Esophagus squamous epithelium (tissue), 4 donors: ENCODE results near the gene FGFBP2.

Experiments used
- POLR2A ChIP-seq, 4 donors: fragments of 450-650 bp; IDR thresholded peaks; one replicate each; pipeline ENCODE4 v1.6.1; 2017; ENCODE audit warnings: antibody characterized with exemption in 4 of 4, mild to moderate bottlenecking in 4 of 4, moderate library complexity in 3 of 4
- TF ChIP-seq, protein P1 (sequence below), 6 experiments: fragments of 450-650 bp in 4 of 6; fragments of 200-600 bp in 2 of 6; sonication (generic) in 2 of 6; IDR thresholded peaks; one replicate each; pipeline ENCODE4 v1.5.1; 2016 to 2019; ENCODE audit warnings: antibody characterized with exemption in 6 of 6, mild to moderate bottlenecking in 4 of 6, moderate library complexity in 4 of 6

GRCh38 chr4:15918484-15919129 lies 44.4 kb downstream of the FGFBP2 start:
- TF ChIP-seq, protein P1, sequence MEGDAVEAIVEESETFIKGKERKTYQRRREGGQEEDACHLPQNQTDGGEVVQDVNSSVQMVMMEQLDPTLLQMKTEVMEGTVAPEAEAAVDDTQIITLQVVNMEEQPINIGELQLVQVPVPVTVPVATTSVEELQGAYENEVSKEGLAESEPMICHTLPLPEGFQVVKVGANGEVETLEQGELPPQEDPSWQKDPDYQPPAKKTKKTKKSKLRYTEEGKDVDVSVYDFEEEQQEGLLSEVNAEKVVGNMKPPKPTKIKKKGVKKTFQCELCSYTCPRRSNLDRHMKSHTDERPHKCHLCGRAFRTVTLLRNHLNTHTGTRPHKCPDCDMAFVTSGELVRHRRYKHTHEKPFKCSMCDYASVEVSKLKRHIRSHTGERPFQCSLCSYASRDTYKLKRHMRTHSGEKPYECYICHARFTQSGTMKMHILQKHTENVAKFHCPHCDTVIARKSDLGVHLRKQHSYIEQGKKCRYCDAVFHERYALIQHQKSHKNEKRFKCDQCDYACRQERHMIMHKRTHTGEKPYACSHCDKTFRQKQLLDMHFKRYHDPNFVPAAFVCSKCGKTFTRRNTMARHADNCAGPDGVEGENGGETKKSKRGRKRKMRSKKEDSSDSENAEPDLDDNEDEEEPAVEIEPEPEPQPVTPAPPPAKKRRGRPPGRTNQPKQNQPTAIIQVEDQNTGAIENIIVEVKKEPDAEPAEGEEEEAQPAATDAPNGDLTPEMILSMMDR (IDR thresholded peaks at IDR 0.05), result no peak
- no peak for TF ChIP-seq POLR2A (IDR thresholded peaks at IDR 0.05)
